HG02885 (cell line): ENCODE measurements around the gene TMEM200C.

ENCODE experiments used
- ATAC-seq: cut with Tn5 transposase; IDR thresholded peaks from one replicate; pipeline ENCODE4 v1.9.1; 2021; ENCODE audit warnings: mild to moderate bottlenecking; ENCODE audit not compliant: unreplicated experiment, poor library complexity

Gene TMEM200C

GRCh38 chr18:5840547-5840946 is 54.8 kb downstream of the TMEM200C start:
- ATAC-seq = no peak

- ATAC-seq = no peak
These were observed 55.3 kb downstream of the TMEM200C start for GRCh38 chr18:5840025-5840424.

GRCh38 chr18:5839102-5839501 is 56.2 kb downstream of the TMEM200C start:
- ATAC-seq = no peak
